ENCODE measurements around the gene NAA30. TPM values are rescaled to one million over a fixed set of nuclear protein-coding genes. Genes with fewer than 3 reads are reported as not detected.

The NAA30 gene
- total and polyA plus RNA-seq, 9 of the 15 experiments (the other 6 are each of a cell fraction or from before 2014, with no cell fraction given) = 2.2 to 8.0 (median 6.9) TPM

- 94% methylated on average over 2 of the region's 2 CpGs for WGBS (ENCODE audit: insufficient coverage, low coverage, missing lambda C conversion rate)
- H3K9ac ChIP-seq (ENCODE audit: insufficient read depth in 1 of 2, low read depth in 2 of 2, low read length in 2 of 2) = no peak overlapping the region
- H3K4me1 ChIP-seq (replicated peaks in 1 of 2; ENCODE audit: control insufficient read depth in 2 of 2, insufficient read depth in 2 of 2, low read length in 2 of 2) = no peaks in the 10 kb centered on the region
- in situ Hi-C loops (cut with MboI) (no loop called here), intact Hi-C loops (cut with micrococcal nuclease) (no loop called here)
- POLR2A ChIA-PET = no interaction called here
- H3K36me3 ChIP-seq (ENCODE audit: control insufficient read depth, insufficient read depth, low read length) = peaks cover 21% of the 10 kb centered on the region; the same call in 2 of the 3 replicates
- H3K79me2 ChIP-seq (ENCODE audit: control insufficient read depth, insufficient read depth, low read length) = no peaks in the 10 kb centered on the region; the same call in 2 of the 3 replicates
- CTCF ChIA-PET (ENCODE audit: low intra/inter-chr PET ratio) = no interaction called here
- H3K9me3 ChIP-seq (replicated peaks; ENCODE audit: control insufficient read depth, insufficient read depth, low read depth, low read length) = no peaks in the 10 kb centered on the region
- no peaks in the 10 kb centered on the region for H4K20me1 ChIP-seq (replicated peaks; ENCODE audit: control insufficient read depth, insufficient read depth, low read length)
- H3K27ac ChIP-seq (ENCODE audit: extremely low read depth, low read depth, low read length) = no peak overlapping the region
- ATAC-seq (no peak), DNase-seq (ENCODE audit: extremely low read depth in 1 of 4, low spot score in 3 of 4) (no peak), FAIRE-seq (no peak)
- H3K27me3 ChIP-seq (ENCODE audit: control insufficient read depth in 2 of 2, insufficient read depth in 2 of 2, low read length in 2 of 2) = no peaks in the 10 kb centered on the region
- no peak overlapping the region for H3K4me2 ChIP-seq (ENCODE audit: insufficient read depth, low read length)
- H2AFZ ChIP-seq (ENCODE audit: low read depth, low read length) = no peak overlapping the region
- H3K4me3 ChIP-seq = no peak overlapping the region
- H3K9me1 ChIP-seq (ENCODE audit: control insufficient read depth, insufficient read depth, low read length) = no peaks in the 10 kb centered on the region
- BruUV-seq (replicated peaks) = no TSS peak
- no peak for TF ChIP-seq TEAD2 (tag; IDR thresholded peaks at IDR 0.05)
- TF ChIP-seq ZNF347 (CRISPR knock-in tag; IDR thresholded peaks at IDR 0.05; ENCODE audit: low read depth) = no peak
- no peak for TF ChIP-seq ELF2 (CRISPR knock-in tag; IDR thresholded peaks at IDR 0.05)
- TF ChIP-seq TOE1 (IDR thresholded peaks at IDR 0.05; ENCODE audit: borderline replicate concordance) = no peak
- no peak for TF ChIP-seq TOE1 (CRISPR knock-in tag; IDR thresholded peaks at IDR 0.05; ENCODE audit: borderline replicate concordance, low read depth)
- no peak for TF ChIP-seq ZNF609 (CRISPR knock-in tag; IDR thresholded peaks at IDR 0.05; ENCODE audit: borderline replicate concordance)
- TF ChIP-seq ZBTB8A (IDR thresholded peaks at IDR 0.05; ENCODE audit: partially characterized antibody) = no peak
- TF ChIP-seq TCF15 (CRISPR knock-in tag; IDR thresholded peaks at IDR 0.05) = no peak
- TF ChIP-seq ZNF644 (tag; IDR thresholded peaks at IDR 0.05; ENCODE audit: low read depth) = no peak
- TF ChIP-seq PHF8 (IDR thresholded peaks at IDR 0.05; ENCODE audit: borderline replicate concordance, low read length) = no peak
- TF ChIP-seq TCF7 (IDR thresholded peaks at IDR 0.05; ENCODE audit: borderline replicate concordance) = no peak
- no peak for TF ChIP-seq CAMTA2 (CRISPR knock-in tag; conservative IDR thresholded peaks at IDR 0.05)
- no peak for TF ChIP-seq ZNF384 (IDR thresholded peaks at IDR 0.05; ENCODE audit: low read depth, low read length)
- no peak for TF ChIP-seq CHAMP1 (IDR thresholded peaks at IDR 0.05)
- TF ChIP-seq RBFOX2 (IDR thresholded peaks at IDR 0.05; ENCODE audit: low read depth, low read length) = no peak
- TF ChIP-seq PHF21A (IDR thresholded peaks at IDR 0.05; ENCODE audit: borderline replicate concordance, low read depth) = no peak
Observed at GRCh38 chr14:57408037-57408436, 17.7 kb downstream of the NAA30 start.
